Measurements from ENCODE around the gene MAP4.

The MAP4 gene

GRCh38 chr3:48026098-48026497 is 9.9 kb upstream of the MAP4 start:
- H3K4me3 ChIP-seq (replicated peaks; ENCODE audit: low read depth, low read length), result no peak overlapping the region
- TF ChIP-seq CTCF (IDR thresholded peaks at IDR 0.05; ENCODE audit: low read length, missing control alignments), result no peak
- no peak for DNase-seq (ENCODE audit: low read depth)

DNA sequence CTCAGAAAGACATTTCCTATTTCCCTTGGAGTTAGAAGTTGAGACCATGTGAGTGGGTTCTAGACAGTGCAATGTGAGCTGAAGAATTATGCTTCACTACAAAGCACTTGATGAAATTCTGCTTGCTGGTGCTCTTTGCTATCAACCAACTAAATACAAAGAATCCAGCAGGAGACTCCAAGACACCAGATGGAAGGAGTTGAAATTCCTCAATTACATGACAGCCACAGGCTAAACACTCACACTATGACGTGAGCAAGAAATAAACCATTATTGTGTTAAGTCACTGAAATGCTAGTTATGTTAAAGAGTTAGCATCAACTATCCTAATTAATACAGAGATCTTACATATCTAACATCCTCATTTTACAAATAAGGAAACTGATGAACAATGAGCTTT is 8.2 kb upstream of the MAP4 start:
- no peak for TF ChIP-seq CTCF (IDR thresholded peaks at IDR 0.05; ENCODE audit: low read length, missing control alignments)
- no peak for DNase-seq (ENCODE audit: low read depth)
- H3K4me3 ChIP-seq (replicated peaks; ENCODE audit: low read depth, low read length), result no peak overlapping the region

GRCh38 chr3:48023377-48023776 is 7.2 kb upstream of the MAP4 start:
- TF ChIP-seq CTCF (IDR thresholded peaks at IDR 0.05; ENCODE audit: low read length, missing control alignments), result no peak
- no peak overlapping the region for H3K4me3 ChIP-seq (replicated peaks; ENCODE audit: low read depth, low read length)
- DNase-seq (ENCODE audit: low read depth), result no peak

GRCh38 chr3:48022178-48022577 is 6.0 kb upstream of the MAP4 start:
- no peak for DNase-seq (ENCODE audit: low read depth)
- no peak overlapping the region for H3K4me3 ChIP-seq (replicated peaks; ENCODE audit: low read depth, low read length)
- TF ChIP-seq CTCF (IDR thresholded peaks at IDR 0.05; ENCODE audit: low read length, missing control alignments), result no peak

DNA sequence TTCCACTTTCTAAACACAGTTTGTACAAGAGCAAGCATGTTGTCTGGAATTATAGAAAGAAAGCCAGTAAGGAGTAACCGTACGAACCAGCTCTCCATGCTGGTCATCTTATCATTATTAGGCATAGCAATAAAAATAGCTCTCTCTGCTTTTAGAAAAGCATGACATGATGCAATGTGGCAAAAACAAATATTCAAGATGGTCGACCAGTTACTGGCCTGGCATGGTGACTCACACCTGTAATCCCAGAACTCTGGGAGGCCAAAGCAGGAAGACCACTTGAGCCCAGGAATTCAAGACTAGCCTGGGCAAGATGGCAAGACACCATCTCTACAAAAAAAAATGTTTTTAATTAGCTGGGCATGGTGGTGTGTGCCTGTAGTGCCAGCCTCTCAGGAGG is 2.6 kb upstream of the MAP4 start:
- no peak for TF ChIP-seq CTCF (IDR thresholded peaks at IDR 0.05; ENCODE audit: low read length, missing control alignments)
- no peak overlapping the region for H3K4me3 ChIP-seq (replicated peaks; ENCODE audit: low read depth, low read length)
- peak; percentile 72 for DNase-seq (ENCODE audit: low read depth)

DNA sequence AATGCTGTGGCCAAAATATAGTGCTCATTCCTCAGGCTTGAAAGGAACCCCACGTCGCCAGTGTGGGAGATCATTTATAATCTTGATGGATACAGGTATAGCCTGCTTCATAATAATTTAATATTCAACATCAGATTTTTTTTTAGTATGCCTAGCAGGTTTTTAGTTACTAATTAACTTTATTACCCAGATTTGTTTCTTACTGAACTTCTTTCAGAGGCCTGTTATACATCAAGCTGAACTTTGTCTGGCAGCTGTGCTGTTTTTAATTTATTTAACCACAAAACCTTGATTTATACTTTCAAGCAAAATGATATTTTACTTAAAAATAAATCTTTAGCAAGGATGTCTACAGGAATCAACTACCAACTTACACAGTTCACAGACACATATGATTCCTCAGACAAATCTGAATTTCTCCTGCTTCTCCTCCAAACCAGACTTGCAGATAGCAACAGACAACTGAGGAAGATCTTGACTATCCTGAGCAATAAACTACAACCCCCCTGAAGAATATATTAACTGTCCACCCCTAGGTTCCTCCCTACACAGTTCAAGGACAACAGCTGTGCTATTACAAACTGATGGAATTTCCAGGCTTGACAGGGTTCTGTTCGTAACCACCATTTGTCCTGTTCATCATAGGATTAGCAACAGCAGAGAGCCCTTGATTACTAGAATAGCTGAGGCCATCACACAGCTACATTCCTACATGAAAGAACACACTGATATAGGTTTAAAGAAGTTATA is 610 bp downstream of the MAP4 start:
- TF ChIP-seq CTCF (IDR thresholded peaks at IDR 0.05; ENCODE audit: low read length, missing control alignments), result no peak
- no peak overlapping the region for H3K4me3 ChIP-seq (replicated peaks; ENCODE audit: low read depth, low read length)
- DNase-seq (ENCODE audit: low read depth), result peak; percentile 49

- no peak for DNase-seq (ENCODE audit: low read depth)
- TF ChIP-seq CTCF (IDR thresholded peaks at IDR 0.05; ENCODE audit: low read length, missing control alignments), result no peak
- no peak overlapping the region for H3K4me3 ChIP-seq (replicated peaks; ENCODE audit: low read depth, low read length)
Observed at GRCh38 chr3:48014358-48014757, 1.9 kb downstream of the MAP4 start.

Data from fibroblast of pulmonary artery (primary cell).